ENCODE measurements around the gene ANKRD12.

- TF ChIP-seq CTCF (IDR thresholded peaks at IDR 0.05) (no peak), POLR2A (IDR thresholded peaks at IDR 0.05) (no peak)
These were observed 157.4 kb downstream of the ANKRD12 start for GRCh38 chr18:9293948-9294347.

Data from esophagus squamous epithelium (tissue), 4 donors.